ENCODE data around the gene TXN.

GRCh38 chr9:110266795-110267194 lies 10.5 kb upstream of the TXN start:
- no peak for TF ChIP-seq POLR2AphosphoS5 (IDR thresholded peaks at IDR 0.05; ENCODE audit: low read depth, low read length)
- no peak for TF ChIP-seq CTCF (IDR thresholded peaks at IDR 0.05; ENCODE audit: control extremely low read depth in 1 of 3, insufficient read depth in 1 of 3, low read depth in 1 of 3, low read length in 3 of 3)
- no peak for TF ChIP-seq EP300 (IDR thresholded peaks at IDR 0.05; ENCODE audit: borderline replicate concordance in 1 of 2, low read depth in 2 of 2, low read length in 2 of 2)
- no peak for TF ChIP-seq POLR2A (IDR thresholded peaks at IDR 0.05; ENCODE audit: control extremely low read depth in 1 of 2, low read depth in 2 of 2, low read length in 2 of 2)

Measured in H1 (cell line).